Gastrocnemius medialis (tissue), 4 donors: ENCODE measurements around the gene PRPF31. TPM values are rescaled to one million over a fixed set of nuclear protein-coding genes. Genes with fewer than 3 reads are reported as not detected.

ENCODE experiments used
- ATAC-seq, 2 donors: fragments of 150-250 bp; one replicate each; pipeline ENCODE4 v1.9.1; 2016
- DNase-seq, 2 donors: peaks; one replicate each; pipeline ENCODE4 v3.0.0-alpha.2; 2019
- H3K27ac ChIP-seq, 4 donors: fragments of 200-600 bp; sonication (generic); 1 replicate in 1 of 4; 2 replicates in 3 of 4; pipeline ENCODE4 v1.5.1; 2016 to 2018; ENCODE audit warnings: mild to moderate bottlenecking in 2 of 4, moderate library complexity in 1 of 4
- H3K27me3 ChIP-seq, 3 donors: fragments of 200-600 bp; sonication (generic) in 2 of 3; 1 replicate in 1 of 3; 2 replicates in 2 of 3; pipeline versions ENCODE4 v1.5.1 to v1.6.0; 2016 to 2019; ENCODE audit warnings: mild to moderate bottlenecking in 1 of 3, moderate library complexity in 1 of 3
- H3K36me3 ChIP-seq, 2 donors: fragments of 200-600 bp; sonication (generic) in 1 of 2; one replicate each; pipeline ENCODE4 v1.5.1; 2017 to 2018
- H3K4me1 ChIP-seq, 2 donors: fragments of 200-600 bp; sonication (generic) in 1 of 2; one replicate each; pipeline ENCODE4 v1.5.1; 2016 to 2017; ENCODE audit warnings: mild to moderate bottlenecking in 2 of 2
- H3K4me3 ChIP-seq, 4 donors: fragments of 200-600 bp; sonication (generic) in 3 of 4; 1 replicate in 1 of 4; 2 replicates in 3 of 4; pipeline ENCODE4 v1.5.1; 2016 to 2019; ENCODE audit warnings: mild to moderate bottlenecking in 2 of 4
- H3K9me3 ChIP-seq, 3 donors: fragments of 200-600 bp; sonication (generic) in 2 of 3; 1 replicate in 1 of 3; 2 replicates in 2 of 3; pipeline ENCODE4 v1.5.1; 2016 to 2019
- POLR2A ChIP-seq, 2 donors: fragments of 450-650 bp; IDR thresholded peaks; one replicate each; pipeline ENCODE4 v1.6.1; 2017; ENCODE audit warnings: antibody characterized with exemption in 2 of 2, mild to moderate bottlenecking in 2 of 2, moderate library complexity in 2 of 2
- in situ Hi-C, 4 donors: fragments of 200-750 bp; cut with MboI; loops; one replicate each; pipeline versions ENCODE4 v1.15.0 to v1.8.0; 2017; ENCODE audit warnings: low sequenced_read_pairs in 4 of 4
- intact Hi-C: fragments of 100-400 bp; cut with DNase I; formaldehyde crosslinking; loops from one replicate; pipeline ENCODE4 v1.15.1; 2023; ENCODE audit warnings: low total_unique reads
- total RNA-seq, 4 donors: library from RNA; depleted of rRNA; stranded (reverse); fragments of >200 nt; gene quantifications; one replicate each; pipeline versions ENCODE4 v1.1.0 to v1.2.3, GENCODE V29; 2016
- TF ChIP-seq, protein P1 (sequence below), 5 experiments: fragments of 450-650 bp in 3 of 5; fragments of 200-600 bp in 2 of 5; sonication (generic) in 2 of 5; IDR thresholded peaks in 4 of 5; conservative IDR thresholded peaks in 1 of 5; 1 replicate in 4 of 5; 2 replicates in 1 of 5; pipeline ENCODE4 v1.5.1; 2016 to 2019; ENCODE audit warnings: antibody characterized with exemption in 5 of 5, mild to moderate bottlenecking in 3 of 5, moderate library complexity in 3 of 5

PRPF31 gene
- total RNA-seq, 4 donors from 2014 or later, result 26.6 to 39.4 (median 37.2) TPM

DNA sequence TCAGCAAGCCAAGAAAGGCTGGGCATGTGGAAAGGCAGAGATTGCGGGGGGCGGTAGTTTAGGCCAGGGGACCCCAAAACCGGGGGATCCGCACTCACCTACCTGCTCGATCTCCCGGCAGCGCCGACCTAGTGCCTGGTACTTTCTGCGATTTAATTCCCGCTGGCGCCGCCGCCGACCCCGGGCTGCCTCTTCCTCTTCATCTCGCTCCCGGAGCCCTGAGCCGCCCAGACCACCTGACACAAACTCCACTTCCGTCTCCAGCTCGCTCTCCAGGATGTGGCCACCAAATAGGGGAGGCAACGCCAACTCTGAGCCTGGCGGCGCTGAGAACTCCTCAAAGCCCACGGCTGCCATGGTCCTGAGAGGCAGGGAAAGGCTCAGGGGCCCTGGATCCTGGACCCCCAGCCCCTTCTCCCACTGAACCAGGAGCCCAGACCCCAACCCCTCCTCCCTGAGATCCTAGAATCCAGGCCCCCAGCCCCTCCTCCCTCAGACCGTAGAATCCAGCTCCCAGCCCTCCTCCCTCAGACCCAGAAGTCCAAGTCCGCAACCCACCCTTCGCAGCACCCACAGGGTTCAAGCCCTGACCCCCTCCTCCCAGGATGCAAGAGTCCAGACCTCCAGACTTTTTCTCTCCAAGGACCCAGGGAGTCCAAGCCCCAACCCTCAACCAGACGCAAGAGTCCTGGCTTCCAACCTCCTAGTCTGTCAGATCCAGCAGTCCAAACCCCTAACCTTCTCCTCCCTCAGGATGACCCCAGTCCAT lies 1.0 kb upstream of the PRPF31 start:
- no peak for TF ChIP-seq POLR2A (IDR thresholded peaks at IDR 0.05)
- TF ChIP-seq, protein P1, sequence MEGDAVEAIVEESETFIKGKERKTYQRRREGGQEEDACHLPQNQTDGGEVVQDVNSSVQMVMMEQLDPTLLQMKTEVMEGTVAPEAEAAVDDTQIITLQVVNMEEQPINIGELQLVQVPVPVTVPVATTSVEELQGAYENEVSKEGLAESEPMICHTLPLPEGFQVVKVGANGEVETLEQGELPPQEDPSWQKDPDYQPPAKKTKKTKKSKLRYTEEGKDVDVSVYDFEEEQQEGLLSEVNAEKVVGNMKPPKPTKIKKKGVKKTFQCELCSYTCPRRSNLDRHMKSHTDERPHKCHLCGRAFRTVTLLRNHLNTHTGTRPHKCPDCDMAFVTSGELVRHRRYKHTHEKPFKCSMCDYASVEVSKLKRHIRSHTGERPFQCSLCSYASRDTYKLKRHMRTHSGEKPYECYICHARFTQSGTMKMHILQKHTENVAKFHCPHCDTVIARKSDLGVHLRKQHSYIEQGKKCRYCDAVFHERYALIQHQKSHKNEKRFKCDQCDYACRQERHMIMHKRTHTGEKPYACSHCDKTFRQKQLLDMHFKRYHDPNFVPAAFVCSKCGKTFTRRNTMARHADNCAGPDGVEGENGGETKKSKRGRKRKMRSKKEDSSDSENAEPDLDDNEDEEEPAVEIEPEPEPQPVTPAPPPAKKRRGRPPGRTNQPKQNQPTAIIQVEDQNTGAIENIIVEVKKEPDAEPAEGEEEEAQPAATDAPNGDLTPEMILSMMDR (IDR thresholded peaks at IDR 0.05 in 4 of 5, conservative IDR thresholded peaks at IDR 0.05 in 1 of 5), result no peak
- no peak for ATAC-seq
- Histone ChIP-seq H3K4me3 (peak overlapping the region; percentile 69 to 98 (median 91)), H3K27ac (peak overlapping the region; percentile 87 to 99 (median 90)), H3K27me3 (no peaks in the 10 kb centered on the region), H3K36me3 (peaks cover 0 to 30% of the 10 kb centered on the region in 2 donors), H3K4me1 (peaks cover 21% of the 10 kb centered on the region in 2 donors), H3K9me3 (no peaks in the 10 kb centered on the region)
- in situ Hi-C loops (loop anchor here in 1 of 4 donors (10.0 to 25.0 kb wide), 2 partner anchors 140 to 998 kb away; partner anchors contain the start of gene PPP1R12C), intact Hi-C loops (loop anchor here (1.0 kb wide), 4 partner anchors 12 to 350 kb away; partner anchors contain the start of gene NDUFA3)
- DNase-seq, result no peak

DNA sequence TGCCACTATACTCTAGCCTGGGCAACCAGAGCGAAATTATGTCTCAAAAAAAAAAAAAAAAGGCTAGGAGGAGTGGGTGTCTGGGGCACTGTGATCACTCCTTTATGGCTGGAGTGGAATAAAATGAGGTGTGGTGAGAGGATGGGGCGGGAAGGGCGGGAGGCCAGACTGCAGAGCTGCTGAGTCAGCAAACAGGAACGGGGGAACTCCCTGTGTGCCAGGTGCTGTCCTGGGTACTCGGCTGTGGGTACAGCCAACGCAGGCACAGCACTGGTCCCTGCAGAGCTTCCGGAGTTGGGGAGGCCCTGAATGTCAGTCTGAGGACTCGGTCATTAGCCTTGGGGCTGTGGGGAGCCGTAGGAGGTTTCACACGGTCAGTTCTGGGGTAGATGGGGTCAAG lies 5.7 kb downstream of the PRPF31 start:
- no peak for DNase-seq
- no peak overlapping the region for H3K27ac ChIP-seq
- no peak for ATAC-seq
- no peaks in the 10 kb centered on the region for H3K27me3 ChIP-seq
- no peak for TF ChIP-seq POLR2A (IDR thresholded peaks at IDR 0.05)
- TF ChIP-seq, protein P1 (IDR thresholded peaks at IDR 0.05 in 4 of 5, conservative IDR thresholded peaks at IDR 0.05 in 1 of 5), result no peak
- in situ Hi-C loops, result loop anchor here in 1 of 4 donors (25.0 kb wide), 1 partner anchor 991 kb away; the partner anchor contains the start of gene PPP1R12C
- intact Hi-C loops, result no loop called here
- H3K36me3 ChIP-seq, result peaks cover 0 to 75% of the 10 kb centered on the region in 2 donors
- no peaks in the 10 kb centered on the region for H3K9me3 ChIP-seq
- H3K4me3 ChIP-seq, result no peak overlapping the region
- peaks cover 9 to 10% of the 10 kb centered on the region in 2 donors for H3K4me1 ChIP-seq

DNA sequence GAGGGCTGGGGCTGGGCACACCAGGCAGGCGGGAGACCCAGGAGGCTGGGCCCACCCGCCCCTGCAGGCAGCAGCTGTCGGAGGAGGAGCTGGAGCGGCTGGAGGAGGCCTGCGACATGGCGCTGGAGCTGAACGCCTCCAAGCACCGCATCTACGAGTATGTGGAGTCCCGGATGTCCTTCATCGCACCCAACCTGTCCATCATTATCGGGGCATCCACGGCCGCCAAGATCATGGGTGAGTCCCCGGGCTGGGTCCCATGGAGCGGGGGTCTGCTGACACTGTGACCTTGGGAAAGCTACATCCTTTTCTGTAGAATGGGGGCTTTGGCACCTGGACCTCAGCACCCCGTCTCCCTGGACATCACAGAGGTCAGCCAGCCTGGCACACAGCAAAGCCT lies 8.1 kb downstream of the PRPF31 start:
- DNase-seq (no peak), ATAC-seq (no peak)
- TF ChIP-seq, protein P1 (IDR thresholded peaks at IDR 0.05 in 4 of 5, conservative IDR thresholded peaks at IDR 0.05 in 1 of 5), result no peak
- no peak for TF ChIP-seq POLR2A (IDR thresholded peaks at IDR 0.05)
- peaks cover 2 to 95% of the 10 kb centered on the region in 2 donors for H3K36me3 ChIP-seq
- H3K4me3 ChIP-seq, result no peak overlapping the region
- no peak overlapping the region for H3K27ac ChIP-seq
- no peaks in the 10 kb centered on the region for H3K4me1 ChIP-seq
- intact Hi-C loops (no loop called here), in situ Hi-C loops (loop anchor here in 1 of 4 donors (25.0 kb wide), 1 partner anchor 989 kb away; the partner anchor contains the start of gene PPP1R12C)
- H3K9me3 ChIP-seq, result no peaks in the 10 kb centered on the region
- H3K27me3 ChIP-seq, result no peaks in the 10 kb centered on the region

DNA sequence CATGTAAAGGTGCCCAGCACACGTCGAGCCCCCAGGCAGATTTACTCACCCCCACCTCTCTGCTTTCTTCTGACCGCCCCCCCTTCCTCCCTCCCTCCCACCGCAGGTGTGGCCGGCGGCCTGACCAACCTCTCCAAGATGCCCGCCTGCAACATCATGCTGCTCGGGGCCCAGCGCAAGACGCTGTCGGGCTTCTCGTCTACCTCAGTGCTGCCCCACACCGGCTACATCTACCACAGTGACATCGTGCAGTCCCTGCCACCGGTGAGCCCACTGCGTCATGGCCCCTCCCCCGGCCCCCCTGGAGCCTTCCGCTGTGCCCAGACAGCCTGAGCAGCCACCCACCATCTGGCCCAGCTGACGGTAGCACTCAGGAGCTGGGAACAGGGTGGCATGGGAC lies 8.8 kb downstream of the PRPF31 start:
- no peak for ATAC-seq
- in situ Hi-C loops (loop anchor here in 1 of 4 donors (25.0 kb wide), 1 partner anchor 988 kb away; the partner anchor contains the start of gene PPP1R12C), intact Hi-C loops (no loop called here)
- Histone ChIP-seq H3K27me3 (no peaks in the 10 kb centered on the region), H3K4me3 (no peak overlapping the region), H3K27ac (no peak overlapping the region), H3K4me1 (no peaks in the 10 kb centered on the region), H3K36me3 (peaks cover 2 to 97% of the 10 kb centered on the region in 2 donors), H3K9me3 (no peaks in the 10 kb centered on the region)
- TF ChIP-seq, protein P1 (IDR thresholded peaks at IDR 0.05 in 4 of 5, conservative IDR thresholded peaks at IDR 0.05 in 1 of 5), result no peak
- no peak for TF ChIP-seq POLR2A (IDR thresholded peaks at IDR 0.05)
- no peak for DNase-seq
